Gastrocnemius medialis (tissue), 4 donors: ENCODE measurements around the gene URI1.

ENCODE experiments used
- POLR2A ChIP-seq, 2 donors: fragments of 450-650 bp; IDR thresholded peaks; one replicate each; pipeline ENCODE4 v1.6.1; 2017; ENCODE audit warnings: antibody characterized with exemption in 2 of 2, mild to moderate bottlenecking in 2 of 2, moderate library complexity in 2 of 2
- TF ChIP-seq, protein P1 (sequence below), 5 experiments: fragments of 450-650 bp in 3 of 5; fragments of 200-600 bp in 2 of 5; sonication (generic) in 2 of 5; IDR thresholded peaks in 4 of 5; conservative IDR thresholded peaks in 1 of 5; 1 replicate in 4 of 5; 2 replicates in 1 of 5; pipeline ENCODE4 v1.5.1; 2016 to 2019; ENCODE audit warnings: antibody characterized with exemption in 5 of 5, mild to moderate bottlenecking in 3 of 5, moderate library complexity in 3 of 5

DNA sequence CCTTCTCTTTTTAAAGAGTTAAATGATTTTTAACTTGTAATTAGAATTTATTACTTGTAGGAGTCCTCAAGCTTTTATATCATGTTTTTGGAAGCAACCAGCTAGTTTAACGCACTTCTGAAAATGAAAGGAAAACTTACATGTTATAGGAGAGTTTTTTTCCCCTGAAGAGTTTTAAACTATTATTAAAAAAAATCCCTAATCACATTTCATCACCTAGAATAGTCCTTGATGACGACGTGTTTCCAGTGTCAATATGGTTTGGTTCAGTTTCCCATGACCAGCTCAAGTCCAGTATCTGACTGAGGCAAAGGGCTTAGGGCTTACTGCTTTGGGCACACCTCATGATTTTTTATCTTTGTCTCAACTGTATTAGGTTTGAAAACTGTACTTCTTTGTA, 36.0 kb downstream of the URI1 start:
- TF ChIP-seq, protein P1, sequence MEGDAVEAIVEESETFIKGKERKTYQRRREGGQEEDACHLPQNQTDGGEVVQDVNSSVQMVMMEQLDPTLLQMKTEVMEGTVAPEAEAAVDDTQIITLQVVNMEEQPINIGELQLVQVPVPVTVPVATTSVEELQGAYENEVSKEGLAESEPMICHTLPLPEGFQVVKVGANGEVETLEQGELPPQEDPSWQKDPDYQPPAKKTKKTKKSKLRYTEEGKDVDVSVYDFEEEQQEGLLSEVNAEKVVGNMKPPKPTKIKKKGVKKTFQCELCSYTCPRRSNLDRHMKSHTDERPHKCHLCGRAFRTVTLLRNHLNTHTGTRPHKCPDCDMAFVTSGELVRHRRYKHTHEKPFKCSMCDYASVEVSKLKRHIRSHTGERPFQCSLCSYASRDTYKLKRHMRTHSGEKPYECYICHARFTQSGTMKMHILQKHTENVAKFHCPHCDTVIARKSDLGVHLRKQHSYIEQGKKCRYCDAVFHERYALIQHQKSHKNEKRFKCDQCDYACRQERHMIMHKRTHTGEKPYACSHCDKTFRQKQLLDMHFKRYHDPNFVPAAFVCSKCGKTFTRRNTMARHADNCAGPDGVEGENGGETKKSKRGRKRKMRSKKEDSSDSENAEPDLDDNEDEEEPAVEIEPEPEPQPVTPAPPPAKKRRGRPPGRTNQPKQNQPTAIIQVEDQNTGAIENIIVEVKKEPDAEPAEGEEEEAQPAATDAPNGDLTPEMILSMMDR (IDR thresholded peaks at IDR 0.05 in 4 of 5, conservative IDR thresholded peaks at IDR 0.05 in 1 of 5) = no peak
- no peak for TF ChIP-seq POLR2A (IDR thresholded peaks at IDR 0.05)
